Measurements from ENCODE around the gene GPATCH4. TPM values are rescaled to one million over a fixed set of nuclear protein-coding genes. Genes with fewer than 3 reads are reported as not detected.

The GPATCH4 gene
- total RNA-seq, 1 donor from 2014 or later, result 17.9 TPM

DNA sequence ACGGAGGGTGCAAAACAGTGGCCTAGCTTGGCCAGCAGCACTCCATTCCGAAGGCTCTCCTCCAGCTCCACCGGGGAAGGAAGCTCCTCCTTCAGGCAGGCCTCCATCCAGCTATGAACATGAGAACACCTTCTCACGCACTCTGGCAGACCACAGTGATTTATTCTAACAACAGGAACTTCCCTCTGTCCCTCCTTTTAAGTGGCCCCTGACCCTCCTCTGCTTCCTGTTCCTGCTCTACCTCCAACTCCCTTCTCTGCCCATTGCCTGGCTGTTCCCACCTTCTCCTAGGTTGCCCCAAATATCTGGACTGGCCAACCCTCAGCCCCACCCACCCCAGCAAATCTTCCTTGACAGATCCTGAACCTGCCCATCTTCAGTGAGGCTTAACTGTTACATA is 34.8 kb downstream of the GPATCH4 start:
- Histone ChIP-seq H3K36me3 (no peaks in the 10 kb centered on the region), H3K27me3 (ENCODE audit: low read depth) (peaks cover 3% of the 10 kb centered on the region), H3K4me3 (no peak overlapping the region), H3K4me1 (peaks cover 2% of the 10 kb centered on the region), H3K27ac (no peak overlapping the region), H3K9me3 (no peaks in the 10 kb centered on the region)
- TF ChIP-seq, protein P1, sequence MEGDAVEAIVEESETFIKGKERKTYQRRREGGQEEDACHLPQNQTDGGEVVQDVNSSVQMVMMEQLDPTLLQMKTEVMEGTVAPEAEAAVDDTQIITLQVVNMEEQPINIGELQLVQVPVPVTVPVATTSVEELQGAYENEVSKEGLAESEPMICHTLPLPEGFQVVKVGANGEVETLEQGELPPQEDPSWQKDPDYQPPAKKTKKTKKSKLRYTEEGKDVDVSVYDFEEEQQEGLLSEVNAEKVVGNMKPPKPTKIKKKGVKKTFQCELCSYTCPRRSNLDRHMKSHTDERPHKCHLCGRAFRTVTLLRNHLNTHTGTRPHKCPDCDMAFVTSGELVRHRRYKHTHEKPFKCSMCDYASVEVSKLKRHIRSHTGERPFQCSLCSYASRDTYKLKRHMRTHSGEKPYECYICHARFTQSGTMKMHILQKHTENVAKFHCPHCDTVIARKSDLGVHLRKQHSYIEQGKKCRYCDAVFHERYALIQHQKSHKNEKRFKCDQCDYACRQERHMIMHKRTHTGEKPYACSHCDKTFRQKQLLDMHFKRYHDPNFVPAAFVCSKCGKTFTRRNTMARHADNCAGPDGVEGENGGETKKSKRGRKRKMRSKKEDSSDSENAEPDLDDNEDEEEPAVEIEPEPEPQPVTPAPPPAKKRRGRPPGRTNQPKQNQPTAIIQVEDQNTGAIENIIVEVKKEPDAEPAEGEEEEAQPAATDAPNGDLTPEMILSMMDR (IDR thresholded peaks at IDR 0.05), result no peak
- intact Hi-C loops (cut with DNase I), result no loop called here
- DNase-seq, result no peak
- no peak for ATAC-seq

DNA sequence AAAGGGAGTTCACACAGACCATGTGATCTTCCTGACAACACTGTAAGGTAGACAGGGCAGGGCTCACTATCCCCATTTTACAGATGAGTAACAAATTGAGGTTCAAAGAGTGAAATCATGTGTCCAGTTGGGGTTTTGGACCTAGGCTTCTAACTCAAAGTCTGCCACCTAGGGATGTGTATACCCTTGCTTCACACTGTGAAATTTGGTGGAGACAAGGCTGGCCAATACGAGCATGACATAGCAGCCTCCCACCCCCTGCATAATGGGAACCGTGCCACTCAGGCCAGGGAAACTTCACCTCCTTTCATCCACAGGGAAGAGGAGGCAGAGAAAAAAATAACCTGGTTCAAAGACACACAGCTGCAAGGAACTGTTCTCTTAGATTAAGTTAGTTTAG is 35.8 kb downstream of the GPATCH4 start:
- Histone ChIP-seq H3K4me1 (no peaks in the 10 kb centered on the region), H3K9me3 (no peaks in the 10 kb centered on the region), H3K27me3 (ENCODE audit: low read depth) (peaks cover 2% of the 10 kb centered on the region), H3K27ac (no peak overlapping the region), H3K4me3 (no peak overlapping the region), H3K36me3 (no peaks in the 10 kb centered on the region)
- intact Hi-C loops (cut with DNase I), result no loop called here
- DNase-seq (no peak), ATAC-seq (no peak)
- TF ChIP-seq, protein P1 (IDR thresholded peaks at IDR 0.05), result no peak

DNA sequence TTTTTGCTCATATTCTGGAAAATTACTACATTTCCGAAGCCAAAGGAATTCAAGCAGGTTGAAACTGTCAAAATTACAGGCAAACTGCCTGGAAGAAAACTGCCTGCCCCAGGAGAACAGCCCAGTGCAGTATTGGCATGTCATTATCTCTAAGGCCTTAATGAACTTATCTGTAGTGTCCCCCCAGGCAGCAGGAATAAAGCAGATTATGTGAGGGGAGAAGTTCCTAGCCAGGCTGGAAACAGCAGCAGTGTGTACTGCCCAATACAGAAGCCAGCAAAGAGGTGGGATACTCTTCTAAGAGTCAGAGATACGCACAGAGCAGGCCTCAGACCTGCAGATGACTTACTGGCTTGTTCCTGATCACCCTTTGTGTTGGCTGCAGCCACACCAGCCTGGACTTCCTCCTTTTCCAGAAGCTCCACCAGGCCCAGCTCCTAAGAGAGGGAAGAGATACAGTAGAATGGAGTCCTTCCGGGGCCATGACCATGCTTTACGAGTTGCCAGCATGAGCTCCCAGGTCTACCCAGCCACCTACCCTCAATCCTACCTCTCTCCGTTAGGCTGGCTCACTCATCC is 40.6 kb downstream of the GPATCH4 start:
- TF ChIP-seq, protein P1 (IDR thresholded peaks at IDR 0.05), result no peak
- Histone ChIP-seq H3K36me3 (no peaks in the 10 kb centered on the region), H3K4me3 (no peak overlapping the region), H3K4me1 (no peaks in the 10 kb centered on the region), H3K9me3 (no peaks in the 10 kb centered on the region), H3K27ac (no peak overlapping the region), H3K27me3 (ENCODE audit: low read depth) (no peaks in the 10 kb centered on the region)
- intact Hi-C loops (cut with DNase I), result no loop called here
- DNase-seq, result no peak
- peak in 1 of 2 donors; percentile 24 for ATAC-seq

DNA sequence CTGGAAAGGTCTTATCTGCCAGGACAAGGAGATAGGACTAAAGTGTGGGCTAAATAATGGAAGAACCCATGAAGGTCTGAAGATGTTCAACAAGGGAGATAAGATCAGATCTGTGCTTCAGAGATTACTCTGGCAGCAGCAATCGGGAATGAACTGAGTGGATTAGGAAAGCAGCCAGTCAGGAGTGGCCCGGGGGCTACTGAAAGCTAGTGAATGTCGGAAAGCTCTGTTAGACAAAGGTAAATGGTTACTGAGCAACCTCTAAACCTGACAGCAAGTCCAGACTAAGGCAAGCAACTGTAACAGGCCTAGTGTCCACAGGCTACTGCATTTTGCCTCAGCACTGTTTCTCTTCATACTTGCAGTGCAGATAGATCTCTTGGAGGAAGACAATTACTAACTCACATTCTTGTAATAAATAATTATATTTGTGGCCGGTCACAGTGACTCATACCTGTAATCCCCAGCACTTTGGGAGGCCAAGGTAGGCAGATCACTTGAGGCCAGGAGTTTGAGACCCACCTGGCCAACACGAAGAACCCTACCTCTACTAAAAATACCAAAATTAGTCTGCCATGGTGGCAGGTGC is 41.4 kb downstream of the GPATCH4 start:
- no peak for DNase-seq
- TF ChIP-seq, protein P1 (IDR thresholded peaks at IDR 0.05), result no peak

DNA sequence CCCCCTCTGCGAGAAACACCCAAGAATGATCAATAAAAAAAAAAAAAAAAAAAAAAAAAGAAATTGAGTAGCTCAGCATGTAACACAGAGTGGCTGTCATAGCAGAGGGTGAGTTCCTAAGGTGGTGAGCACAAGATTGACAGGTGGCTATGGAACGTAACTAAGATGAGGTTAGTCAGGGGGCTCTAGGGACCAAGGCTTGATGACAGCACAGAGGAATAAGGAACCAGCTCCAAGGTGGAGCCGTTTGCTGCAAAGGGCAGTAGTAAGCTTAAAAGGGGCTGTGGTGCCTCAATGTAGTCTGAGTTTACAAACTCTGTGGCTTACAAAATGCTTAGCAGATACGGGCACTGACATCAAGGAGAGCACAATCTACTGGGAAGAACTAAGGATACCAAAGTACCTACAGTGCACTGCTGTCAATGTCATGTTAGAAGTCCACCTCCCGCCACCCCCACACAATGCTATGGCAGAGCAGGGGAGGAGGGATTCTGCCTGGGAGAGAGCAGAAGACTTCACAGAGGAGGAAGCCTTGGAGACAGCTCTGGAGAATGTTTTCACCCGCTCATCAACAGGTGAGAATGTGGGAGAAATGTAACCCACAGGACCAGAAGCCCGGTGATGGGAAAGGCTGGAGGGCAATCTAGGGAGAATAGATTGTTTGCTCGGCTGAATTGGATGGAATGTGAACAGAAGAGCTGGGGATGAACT is 42.0 kb downstream of the GPATCH4 start:
- no peaks in the 10 kb centered on the region for H3K36me3 ChIP-seq
- H3K27ac ChIP-seq, result no peak overlapping the region
- H3K4me3 ChIP-seq, result no peak overlapping the region
- no peaks in the 10 kb centered on the region for H3K9me3 ChIP-seq
- TF ChIP-seq, protein P1 (IDR thresholded peaks at IDR 0.05), result no peak
- H3K27me3 ChIP-seq (ENCODE audit: low read depth), result no peaks in the 10 kb centered on the region
- intact Hi-C loops (cut with DNase I), result no loop called here
- no peak for DNase-seq
- ATAC-seq, result no peak
- no peaks in the 10 kb centered on the region for H3K4me1 ChIP-seq

More for the DNA sequence above, 41.4 kb downstream of the GPATCH4 start:
- no peaks in the 10 kb centered on the region for H3K4me1 ChIP-seq
- intact Hi-C loops (cut with DNase I), result no loop called here
- no peaks in the 10 kb centered on the region for H3K36me3 ChIP-seq
- no peaks in the 10 kb centered on the region for H3K27me3 ChIP-seq (ENCODE audit: low read depth)
- no peak for ATAC-seq
- H3K9me3 ChIP-seq, result no peaks in the 10 kb centered on the region
- H3K4me3 ChIP-seq, result no peak overlapping the region
- H3K27ac ChIP-seq, result no peak overlapping the region

Data from lower lobe of right lung (tissue), 2 donors.